NT2/D1 (cell line): ENCODE data around the gene SEC14L2.
"Not testable (repeated sequence)": the region's sequence is repeated elsewhere in the genome, so short reads cannot be mapped to it uniquely, and the experiment has no call there.

Source experiments
- DNase-seq: peaks from one replicate; pipeline ENCODE4 v3.0.0-alpha.2; 2011; ENCODE audit warnings: low read depth, low spot score
- H3K27me3 ChIP-seq: 2 replicates; pipeline ENCODE4 v1.6.0; 2011; ENCODE audit warnings: mild to moderate bottlenecking; ENCODE audit not compliant: insufficient read length, insufficient read depth
- H3K36me3 ChIP-seq: 2 replicates; pipeline ENCODE4 v1.6.1; 2011; ENCODE audit warnings: mild to moderate bottlenecking, low read length, mixed read lengths; ENCODE audit not compliant: insufficient read depth, insufficient read length
- H3K4me1 ChIP-seq: 2 replicates; pipeline ENCODE4 v1.5.1; 2011; ENCODE audit not compliant: insufficient read depth, insufficient read length
- H3K4me3 ChIP-seq: 2 replicates; pipeline ENCODE4 v1.5.1; 2011; ENCODE audit warnings: low read depth; ENCODE audit not compliant: insufficient read length
- H3K9ac ChIP-seq: 2 replicates; pipeline ENCODE4 v1.6.0; 2011; ENCODE audit warnings: low read depth; ENCODE audit not compliant: insufficient read length
- H3K9me3 ChIP-seq: 2 replicates; pipeline ENCODE4 v1.5.1; 2011; ENCODE audit warnings: mild to moderate bottlenecking, low read length; ENCODE audit not compliant: insufficient read depth
- SUZ12 ChIP-seq: IDR thresholded peaks from 2 replicates; pipeline ENCODE4 v1.6.1; 2011; ENCODE audit not compliant: insufficient read length, insufficient read depth; ENCODE audit errors: extremely low read depth
- YY1 ChIP-seq: IDR thresholded peaks from 2 replicates; pipeline ENCODE4 v1.6.1; 2011; ENCODE audit not compliant: insufficient read length, insufficient read depth
- ZNF274 ChIP-seq: IDR thresholded peaks from 2 replicates; pipeline ENCODE4 v1.6.1; 2011; ENCODE audit warnings: mild to moderate bottlenecking, low read depth, low read length

Gene SEC14L2

GRCh38 chr22:30452861-30453260 lies 56.0 kb downstream of the SEC14L2 start:
- no peak overlapping the region for H3K4me3 ChIP-seq
- DNase-seq: no peak
- no peaks in the 10 kb centered on the region for H3K27me3 ChIP-seq
- H3K9me3 ChIP-seq: no peaks in the 10 kb centered on the region
- no peak overlapping the region for H3K9ac ChIP-seq
- H3K36me3 ChIP-seq: no peaks in the 10 kb centered on the region
- no peak for TF ChIP-seq ZNF274
- TF ChIP-seq YY1: no peak
- TF ChIP-seq SUZ12: no peak
- H3K4me1 ChIP-seq: no peaks in the 10 kb centered on the region

DNA sequence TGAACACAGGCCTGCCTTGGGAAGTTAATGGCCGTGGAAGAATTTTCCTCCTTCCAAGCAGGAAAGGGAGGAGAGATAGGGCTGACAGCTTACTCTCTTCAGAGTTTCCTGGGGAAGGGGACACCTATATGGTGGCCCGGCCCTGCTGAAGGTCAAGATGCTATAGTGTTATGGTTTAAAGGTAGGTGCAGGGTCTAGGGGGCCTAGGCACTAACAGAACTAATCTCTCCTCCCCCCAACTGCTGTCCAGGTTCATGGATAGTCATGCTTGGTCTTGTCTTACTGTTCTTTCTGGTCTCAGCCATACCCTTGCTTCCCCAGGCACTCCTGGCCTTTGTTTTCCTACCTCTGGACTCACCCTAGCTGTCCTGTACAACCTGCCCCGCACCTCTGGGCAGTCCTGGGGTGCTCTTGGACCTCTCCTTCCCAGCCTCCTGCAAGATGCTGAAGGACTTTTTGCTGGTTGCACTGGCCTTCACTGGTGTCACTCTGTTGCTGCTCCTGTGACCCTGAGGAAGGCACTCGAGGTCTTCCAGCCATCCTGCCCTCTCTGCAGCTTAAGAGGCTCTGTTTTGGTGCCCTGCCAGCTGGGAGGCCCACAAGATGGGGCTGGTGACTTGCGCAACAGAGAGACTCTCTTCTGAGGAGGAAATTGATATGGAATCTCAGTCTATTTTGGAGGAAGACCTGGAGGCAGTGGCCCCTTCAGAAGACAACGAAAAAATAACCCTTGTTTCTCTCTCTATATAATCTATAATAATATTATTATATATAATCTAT lies 57.1 kb downstream of the SEC14L2 start:
- Histone ChIP-seq H3K36me3 (no peaks in the 10 kb centered on the region), H3K4me1 (no peaks in the 10 kb centered on the region), H3K9me3 (no peaks in the 10 kb centered on the region), H3K9ac (no peak overlapping the region), H3K27me3 (no peaks in the 10 kb centered on the region), H3K4me3 (no peak overlapping the region)
- TF ChIP-seq ZNF274 (no peak), SUZ12 (no peak), YY1 (no peak)
- no peak for DNase-seq

GRCh38 chr22:30455075-30455840 lies 58.4 kb downstream of the SEC14L2 start:
- Histone ChIP-seq H3K9me3 (no peaks in the 10 kb centered on the region), H3K4me1 (no peaks in the 10 kb centered on the region), H3K4me3 (no peak overlapping the region), H3K27me3 (no peaks in the 10 kb centered on the region), H3K36me3 (no peaks in the 10 kb centered on the region), H3K9ac (no peak overlapping the region)
- no peak for DNase-seq
- TF ChIP-seq YY1: no peak

DNA sequence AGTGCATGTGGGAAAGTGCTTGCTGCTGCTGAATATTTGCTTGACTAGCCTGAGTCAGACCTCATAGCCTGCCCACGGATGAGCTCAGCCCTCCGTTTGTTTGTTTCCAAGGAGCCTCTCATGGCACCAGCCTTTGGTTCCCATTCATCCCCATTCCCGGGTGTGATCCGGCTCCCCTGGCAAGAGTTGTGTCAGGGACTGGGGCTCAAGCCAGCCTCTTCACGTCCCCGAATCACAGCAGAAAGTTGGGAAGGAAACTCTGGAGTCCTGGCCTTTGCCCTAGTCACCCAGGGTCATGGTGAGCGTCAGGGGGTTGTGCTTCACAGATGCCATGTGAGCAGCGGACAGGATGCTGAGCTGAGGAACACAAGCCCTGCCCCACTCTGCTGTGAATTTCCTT lies 61.2 kb downstream of the SEC14L2 start:
- Histone ChIP-seq H3K36me3 (no peaks in the 10 kb centered on the region), H3K9ac (no peak overlapping the region), H3K4me3 (no peak overlapping the region), H3K27me3 (no peaks in the 10 kb centered on the region), H3K4me1 (no peaks in the 10 kb centered on the region), H3K9me3 (no peaks in the 10 kb centered on the region)
- TF ChIP-seq SUZ12 (no peak), ZNF274 (no peak)
- no peak for DNase-seq

DNA sequence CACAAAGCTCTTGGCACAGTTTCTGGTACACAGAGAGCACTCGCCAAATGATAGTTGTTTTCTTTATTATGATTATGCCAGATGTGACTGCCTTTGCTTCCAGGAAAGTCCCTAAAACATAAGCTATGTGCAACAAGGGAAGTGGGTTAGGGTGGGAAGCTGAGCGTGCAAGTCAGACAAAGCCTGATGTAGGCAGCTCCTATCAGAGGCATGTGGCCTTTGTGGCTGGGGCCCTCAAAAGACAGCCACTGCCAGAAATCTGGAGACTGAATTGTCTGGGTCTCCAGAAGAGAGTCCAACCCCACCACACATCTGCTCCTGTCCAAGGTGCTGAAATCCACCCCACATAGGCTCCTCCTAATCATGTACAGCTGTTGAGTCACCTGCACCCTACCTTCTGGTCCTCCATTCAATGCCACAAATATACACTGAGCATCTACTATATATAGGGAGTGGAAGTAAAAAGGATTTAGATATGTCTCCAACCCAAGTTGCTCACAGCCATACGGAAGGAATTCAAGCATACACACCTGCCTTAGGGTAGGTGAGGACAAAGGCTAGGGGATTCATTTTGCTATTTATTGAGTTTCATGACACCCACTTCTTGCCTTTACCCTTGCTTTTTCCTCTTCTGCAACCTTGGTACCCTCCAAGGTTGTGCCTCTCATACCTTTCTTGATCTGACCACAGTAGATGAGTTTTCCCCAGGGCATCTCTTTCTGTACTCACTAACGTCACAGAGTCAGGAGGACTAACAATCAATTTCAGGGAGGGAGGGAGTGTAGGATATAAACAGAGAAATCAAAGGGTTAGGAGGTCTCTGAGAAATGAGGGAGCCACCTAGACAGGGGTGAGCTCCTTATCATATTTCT lies 62.6 kb downstream of the SEC14L2 start:
- H3K9me3 ChIP-seq: no peaks in the 10 kb centered on the region
- DNase-seq: no peak
- H3K4me3 ChIP-seq: no peak overlapping the region
- H3K36me3 ChIP-seq: no peaks in the 10 kb centered on the region
- TF ChIP-seq YY1: no peak
- no peak for TF ChIP-seq SUZ12
- TF ChIP-seq ZNF274: no peak
- no peak overlapping the region for H3K9ac ChIP-seq
- no peaks in the 10 kb centered on the region for H3K4me1 ChIP-seq
- H3K27me3 ChIP-seq: no peaks in the 10 kb centered on the region

- Histone ChIP-seq H3K4me1 (no peaks in the 10 kb centered on the region), H3K4me3 (no peak overlapping the region), H3K9me3 (no peaks in the 10 kb centered on the region), H3K27me3 (peaks cover 5% of the 10 kb centered on the region), H3K9ac (no peak overlapping the region), H3K36me3 (no peaks in the 10 kb centered on the region)
- no peak for DNase-seq
- TF ChIP-seq SUZ12 (no peak), YY1 (no peak), ZNF274 (no peak)
These were observed 63.3 kb downstream of the SEC14L2 start for GRCh38 chr22:30460147-30460546.

DNA sequence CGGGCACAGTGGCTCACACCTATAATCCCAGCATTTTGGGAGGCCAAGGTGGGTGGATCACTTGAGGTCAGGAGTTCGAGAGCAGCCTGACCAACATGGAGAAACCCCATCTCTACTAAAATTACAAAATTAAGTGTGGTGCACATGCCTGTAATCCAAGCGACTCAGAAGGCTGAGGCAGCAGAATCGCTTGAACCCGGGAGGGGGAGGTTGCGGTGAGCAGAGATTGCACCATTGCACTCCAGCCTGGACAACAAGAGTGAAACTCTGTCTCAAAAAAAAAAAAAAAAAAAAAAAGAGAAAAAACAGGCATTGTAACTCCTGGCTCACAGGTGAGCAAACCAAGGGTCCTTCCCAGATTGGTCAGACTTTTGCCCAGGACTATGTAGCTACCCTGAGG lies 63.7 kb downstream of the SEC14L2 start:
- H3K36me3 ChIP-seq, H3K4me1 ChIP-seq, H3K27me3 ChIP-seq, DNase-seq, H3K4me3 ChIP-seq, H3K9ac ChIP-seq, H3K9me3 ChIP-seq: not testable (repeated sequence)
